RPMI8226 (cell line): Measurements from ENCODE around the gene TMEM259.
"Not testable (repeated sequence)": the region's sequence is repeated elsewhere in the genome, so short reads cannot be mapped to it uniquely, and the experiment has no call there.

ENCODE experiments used
- DNase-seq: peaks from one replicate; pipeline ENCODE4 v3.0.0-alpha.2; 2015

The TMEM259 gene

DNA sequence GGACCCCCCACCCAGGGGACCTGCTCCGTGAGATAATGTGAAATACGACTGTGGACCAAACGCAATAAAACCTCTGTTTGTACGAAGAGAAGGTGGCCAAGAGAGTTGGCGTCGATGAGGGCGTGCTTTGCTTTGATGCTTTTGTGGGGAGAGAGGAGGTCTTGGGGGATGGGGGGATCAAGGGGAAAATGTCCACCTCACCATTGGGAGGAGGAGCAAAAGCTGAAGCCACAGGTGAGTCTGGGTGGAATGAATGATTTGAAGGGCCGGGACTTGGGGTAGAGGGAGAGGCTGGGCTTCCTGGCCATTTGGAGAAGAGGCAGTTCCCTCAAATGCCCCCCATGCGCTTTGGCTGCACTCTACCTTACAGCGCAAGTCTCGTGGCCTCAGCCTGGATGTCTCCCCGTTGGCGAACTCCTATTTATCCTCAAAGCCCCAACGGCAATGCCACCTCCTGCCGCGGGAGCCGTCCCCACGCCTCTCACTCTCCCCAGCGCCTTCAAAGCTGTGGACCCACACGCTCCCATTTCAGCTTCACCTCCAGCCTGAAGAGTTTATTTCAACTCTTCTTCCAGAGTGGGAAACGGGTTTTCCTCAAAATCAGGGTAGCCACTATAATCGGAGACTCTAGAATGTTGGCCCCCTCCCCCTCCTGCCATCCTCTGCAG lies 18.2 kb upstream of the TMEM259 start:
- peak; percentile 30 for DNase-seq

DNA sequence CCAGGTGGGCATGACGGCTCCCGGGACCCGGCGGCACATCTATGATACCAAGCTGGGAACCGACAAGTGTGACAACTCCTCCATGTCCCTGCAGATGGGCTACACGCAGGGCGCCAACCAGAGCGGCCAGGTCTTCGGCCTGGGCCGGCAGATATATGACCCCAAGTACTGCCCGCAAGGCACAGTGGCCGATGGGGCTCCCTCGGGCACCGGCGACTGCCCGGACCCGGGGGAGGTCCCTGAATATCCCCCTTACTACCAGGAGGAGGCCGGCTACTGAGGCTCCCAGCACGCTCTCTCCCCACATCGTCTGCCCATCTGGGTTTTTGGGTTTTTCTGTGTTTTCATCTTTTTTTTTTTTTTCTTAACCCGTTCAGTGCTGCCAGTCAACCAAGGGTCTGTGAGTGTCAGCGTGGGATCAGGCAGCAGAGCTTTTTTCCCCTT lies 16.7 kb upstream of the TMEM259 start:
- DNase-seq: peak; percentile 24

- no peak for DNase-seq
Observed at GRCh38 chr19:1035998-1036621, 15.2 kb upstream of the TMEM259 start.

- DNase-seq: no peak
Observed at GRCh38 chr19:1032264-1032867, 11.4 kb upstream of the TMEM259 start.

DNA sequence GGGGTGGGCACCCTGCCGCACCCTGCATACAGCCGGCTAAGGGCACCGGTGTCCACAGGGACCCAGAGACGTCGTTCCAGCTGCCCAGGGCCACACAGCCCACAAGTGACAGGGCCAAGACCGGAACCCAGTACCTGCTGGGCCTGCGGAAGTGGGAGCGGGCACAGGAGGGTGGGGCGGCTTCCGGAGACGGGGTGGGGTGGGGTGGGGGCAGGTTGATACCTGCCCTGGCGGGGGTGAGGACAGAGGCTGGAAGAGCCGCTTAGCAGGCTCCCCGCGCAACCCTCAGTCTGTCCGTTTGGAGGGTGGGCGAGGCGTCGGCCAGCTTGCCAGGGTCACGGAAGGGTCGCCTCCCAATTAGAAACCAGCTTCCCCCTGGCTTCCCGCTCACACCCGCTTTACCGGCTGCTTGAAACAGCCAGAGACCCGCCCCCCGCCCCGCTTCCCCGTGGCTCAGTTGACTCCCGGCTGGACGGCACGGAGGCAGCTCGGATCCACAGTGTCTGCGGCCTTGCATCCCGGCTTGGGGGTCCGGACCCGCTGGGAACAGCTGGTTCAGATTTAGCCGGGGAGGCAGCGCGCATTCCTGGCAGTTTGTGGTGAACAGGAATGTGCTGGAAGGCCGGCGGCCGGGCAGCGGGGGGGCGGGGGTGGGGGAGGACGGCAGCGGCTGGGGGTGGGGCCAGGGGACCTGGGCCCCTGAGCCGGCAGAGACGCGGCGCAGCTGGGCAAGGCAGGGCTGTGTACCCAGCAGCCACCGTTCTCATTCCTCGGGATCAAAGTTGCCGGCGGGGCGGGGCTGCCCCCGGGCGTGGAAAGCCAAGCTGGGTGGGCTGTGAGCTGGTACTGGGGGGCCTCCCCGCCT lies 7.4 kb upstream of the TMEM259 start:
- DNase-seq: peak; percentile 88

DNA sequence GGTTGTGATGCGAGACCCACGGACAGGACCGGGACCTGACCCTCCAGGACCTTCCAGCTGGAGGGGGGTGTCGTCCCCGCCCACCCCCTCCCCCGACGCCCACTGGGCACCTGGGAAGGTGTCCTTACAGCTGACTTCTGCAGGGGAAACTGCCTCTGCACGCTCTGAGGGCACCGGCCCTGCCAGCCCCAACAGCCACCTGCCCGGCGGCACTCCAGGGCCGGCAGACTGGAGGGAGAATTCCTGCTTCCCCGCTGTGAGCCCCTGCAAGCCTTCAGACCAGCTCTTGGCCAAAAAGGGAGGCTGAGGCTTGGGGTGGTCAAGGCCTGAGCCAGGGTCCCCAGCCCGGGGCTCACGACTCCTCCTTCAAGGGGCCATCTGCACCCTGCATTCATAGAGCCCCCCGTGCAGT lies 6.7 kb upstream of the TMEM259 start:
- DNase-seq: peak; percentile 41

GRCh38 chr19:1026783-1027649 lies 6.1 kb upstream of the TMEM259 start:
- peak; percentile 48 for DNase-seq

DNA sequence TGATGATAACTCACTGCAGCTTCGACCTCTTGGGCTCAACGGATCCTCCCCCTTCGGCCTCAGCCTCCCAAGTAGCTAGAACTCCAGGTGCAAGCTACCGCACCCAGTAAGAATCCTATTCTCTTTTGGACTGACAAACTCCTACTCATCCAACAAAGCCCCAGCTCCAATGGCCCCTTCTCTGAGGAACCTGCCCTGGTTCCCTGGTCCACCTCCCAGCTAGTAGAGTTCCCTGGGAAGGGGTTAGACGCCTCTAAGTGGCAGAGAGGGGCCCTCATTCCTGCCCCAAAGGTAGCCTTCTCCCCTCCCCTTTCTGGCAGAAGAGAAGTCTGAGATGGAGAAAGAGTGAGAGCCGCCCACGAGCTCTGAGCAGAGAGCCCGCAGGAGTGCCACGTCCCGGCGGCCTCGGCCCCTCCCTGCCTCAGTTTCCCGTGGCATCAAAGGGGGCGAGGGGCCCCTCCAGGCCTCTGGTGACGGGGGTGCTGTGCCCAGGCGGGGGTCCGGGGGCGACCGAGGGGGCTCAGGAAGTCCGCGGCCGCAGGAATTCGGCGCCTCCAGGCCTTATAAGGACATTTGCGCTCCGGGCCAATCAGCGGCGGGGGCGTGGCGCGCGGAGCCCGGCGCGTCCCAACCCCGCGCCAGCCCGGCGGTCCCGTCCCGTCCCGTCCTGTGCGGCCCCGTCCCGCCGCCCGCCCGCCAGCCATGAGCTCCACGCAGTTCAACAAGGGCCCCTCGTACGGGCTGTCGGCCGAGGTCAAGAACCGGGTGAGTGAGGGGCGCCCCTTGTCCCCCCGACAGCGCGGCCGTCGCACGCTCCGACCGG lies 5.2 kb upstream of the TMEM259 start, which contains the start of gene CNN2:
Gene CNN2, plus strand, starts transcription at position 649 of the 823 bp plus-strand sequence. Its CDS starts 54 bp downstream, at position 703.
- peak; percentile 81 for DNase-seq

- DNase-seq: not testable (repeated sequence)
Observed at GRCh38 chr19:1025080-1025479, 4.2 kb upstream of the TMEM259 start.

- not testable (repeated sequence) for DNase-seq
Observed at GRCh38 chr19:1023883-1024188, 2.9 kb upstream of the TMEM259 start.

- peak; percentile 26 for DNase-seq
Observed at GRCh38 chr19:1019980-1020867, 699 bp downstream of the TMEM259 start.

DNA sequence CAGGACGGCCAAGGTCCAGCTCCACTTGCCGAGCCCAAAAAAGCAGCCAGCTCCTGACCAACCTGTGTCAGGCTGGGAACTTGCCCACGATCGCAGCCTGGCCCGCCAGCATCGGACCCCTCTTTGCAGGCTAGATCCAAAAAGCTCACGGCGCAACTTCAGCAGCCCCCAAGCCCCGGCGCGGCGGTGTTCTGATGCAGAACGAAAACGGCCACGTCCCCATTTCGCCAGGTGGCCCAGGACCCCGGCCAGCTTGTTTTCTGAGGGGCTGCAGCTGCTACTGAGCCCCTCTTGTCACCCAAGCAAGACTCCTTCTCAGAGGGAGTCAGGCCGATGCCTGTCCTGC lies 1.3 kb downstream of the TMEM259 start:
- no peak for DNase-seq

GRCh38 chr19:1018932-1019615 lies 1.8 kb downstream of the TMEM259 start:
- DNase-seq: no peak

- DNase-seq: no peak
Observed at GRCh38 chr19:1018393-1018792, 2.5 kb downstream of the TMEM259 start.

GRCh38 chr19:1017906-1018305 lies 3.0 kb downstream of the TMEM259 start:
- DNase-seq: no peak

- no peak for DNase-seq
Observed at GRCh38 chr19:1017115-1017905, 3.6 kb downstream of the TMEM259 start.

GRCh38 chr19:1016647-1017114 lies 4.2 kb downstream of the TMEM259 start:
- DNase-seq: no peak

DNA sequence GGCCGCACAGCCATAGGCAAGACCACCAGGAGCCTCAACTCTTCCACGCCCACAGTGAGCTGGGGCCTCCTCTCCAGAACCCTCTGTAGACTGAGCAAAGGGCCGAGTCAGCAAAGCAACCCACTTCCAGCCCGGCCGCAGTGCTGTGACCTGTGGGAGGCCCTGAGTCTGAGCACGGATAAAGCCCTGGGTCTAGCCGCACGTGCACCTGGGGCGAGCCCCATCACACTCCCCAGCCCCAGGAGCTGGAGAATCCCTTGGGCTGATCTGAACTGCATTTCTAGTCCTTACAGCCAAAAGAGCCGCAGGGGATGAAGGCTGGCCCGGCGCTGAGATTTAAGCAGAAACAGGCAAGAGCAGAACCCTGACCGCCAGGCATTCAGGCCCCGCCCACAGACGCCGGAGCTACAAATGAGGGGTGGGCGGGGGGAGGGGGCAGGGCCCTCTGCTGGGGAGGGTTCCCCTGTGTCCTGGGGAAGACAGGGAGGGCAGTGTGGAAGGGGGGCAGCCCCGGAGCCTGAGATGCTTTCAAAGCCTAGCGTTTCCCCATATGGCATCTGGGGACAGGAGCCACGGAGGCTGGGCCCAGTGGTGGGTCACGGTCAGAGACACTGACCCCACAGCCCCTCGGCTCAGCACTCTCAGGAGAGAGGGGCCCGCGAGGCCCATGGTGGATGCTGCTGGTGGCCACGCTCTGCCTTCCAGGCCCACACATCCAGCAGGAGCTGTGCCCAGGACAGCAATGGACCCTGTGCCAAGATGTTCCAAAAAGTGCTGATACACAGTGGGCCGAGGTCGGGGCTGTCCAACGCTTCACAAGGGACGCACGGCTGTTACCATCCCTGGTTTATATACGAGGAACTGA lies 4.9 kb downstream of the TMEM259 start:
- DNase-seq: no peak
